Peyer's patch (tissue), 4 donors: ENCODE data around the gene MT2A.

Experiments
- POLR2A ChIP-seq, 2 donors: fragments of 450-650 bp; IDR thresholded peaks; one replicate each; pipeline ENCODE4 v1.5.1; 2017; ENCODE audit warnings: antibody characterized with exemption in 2 of 2, mild to moderate bottlenecking in 2 of 2, moderate library complexity in 2 of 2
- TF ChIP-seq, protein P1 (sequence below), 6 experiments: fragments of 450-650 bp in 4 of 6; fragments of 200-600 bp in 2 of 6; sonication (generic) in 1 of 6; IDR thresholded peaks; one replicate each; pipeline ENCODE4 v1.5.1; 2017 to 2019; ENCODE audit warnings: antibody characterized with exemption in 6 of 6, mild to moderate bottlenecking in 3 of 6, moderate library complexity in 1 of 6

GRCh38 chr16:56607675-56608042 lies 725 bp upstream of the MT2A start:
- TF ChIP-seq, protein P1, sequence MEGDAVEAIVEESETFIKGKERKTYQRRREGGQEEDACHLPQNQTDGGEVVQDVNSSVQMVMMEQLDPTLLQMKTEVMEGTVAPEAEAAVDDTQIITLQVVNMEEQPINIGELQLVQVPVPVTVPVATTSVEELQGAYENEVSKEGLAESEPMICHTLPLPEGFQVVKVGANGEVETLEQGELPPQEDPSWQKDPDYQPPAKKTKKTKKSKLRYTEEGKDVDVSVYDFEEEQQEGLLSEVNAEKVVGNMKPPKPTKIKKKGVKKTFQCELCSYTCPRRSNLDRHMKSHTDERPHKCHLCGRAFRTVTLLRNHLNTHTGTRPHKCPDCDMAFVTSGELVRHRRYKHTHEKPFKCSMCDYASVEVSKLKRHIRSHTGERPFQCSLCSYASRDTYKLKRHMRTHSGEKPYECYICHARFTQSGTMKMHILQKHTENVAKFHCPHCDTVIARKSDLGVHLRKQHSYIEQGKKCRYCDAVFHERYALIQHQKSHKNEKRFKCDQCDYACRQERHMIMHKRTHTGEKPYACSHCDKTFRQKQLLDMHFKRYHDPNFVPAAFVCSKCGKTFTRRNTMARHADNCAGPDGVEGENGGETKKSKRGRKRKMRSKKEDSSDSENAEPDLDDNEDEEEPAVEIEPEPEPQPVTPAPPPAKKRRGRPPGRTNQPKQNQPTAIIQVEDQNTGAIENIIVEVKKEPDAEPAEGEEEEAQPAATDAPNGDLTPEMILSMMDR (IDR thresholded peaks at IDR 0.05): no peak
- TF ChIP-seq POLR2A (IDR thresholded peaks at IDR 0.05): no peak
